HG03196 (cell line): ENCODE results near the gene SPAG9.
"Not testable (repeated sequence)": the region's sequence is repeated elsewhere in the genome, so short reads cannot be mapped to it uniquely, and the experiment has no call there.

Experiments used
- ATAC-seq: cut with Tn5 transposase; IDR thresholded peaks from one replicate; pipeline ENCODE4 v1.9.1; 2021; ENCODE audit not compliant: unreplicated experiment

SPAG9 gene

GRCh38 chr17:51133365-51133764 lies 12.7 kb upstream of the SPAG9 start:
- no peak for ATAC-seq

GRCh38 chr17:51132964-51133319 lies 12.3 kb upstream of the SPAG9 start:
- ATAC-seq: peak; percentile 75

GRCh38 chr17:51128076-51128475 lies 7.4 kb upstream of the SPAG9 start:
- ATAC-seq: no peak

- ATAC-seq: no peak
Observed at GRCh38 chr17:51124640-51125503, 4.2 kb upstream of the SPAG9 start.

- ATAC-seq: not testable (repeated sequence)
Observed at GRCh38 chr17:51122473-51123115, 1.9 kb upstream of the SPAG9 start.

GRCh38 chr17:51121620-51122472 lies 1.2 kb upstream of the SPAG9 start:
- peak; percentile 42 for ATAC-seq

GRCh38 chr17:51120357-51120738 lies 320 bp downstream of the SPAG9 start:
- ATAC-seq: peak; percentile 26

- ATAC-seq: peak; percentile 28
Observed at GRCh38 chr17:51119415-51120356, 982 bp downstream of the SPAG9 start.

GRCh38 chr17:51118330-51119195 lies 2.1 kb downstream of the SPAG9 start:
- ATAC-seq: no peak

- ATAC-seq: no peak
Observed at GRCh38 chr17:51115179-51115578, 5.5 kb downstream of the SPAG9 start.

GRCh38 chr17:51112303-51113222 lies 8.1 kb downstream of the SPAG9 start:
- not testable (repeated sequence) for ATAC-seq

GRCh38 chr17:51107778-51108177 lies 12.9 kb downstream of the SPAG9 start:
- ATAC-seq: no peak

- no peak for ATAC-seq
Observed at GRCh38 chr17:51103451-51103850, 17.2 kb downstream of the SPAG9 start.

- ATAC-seq: no peak
Observed at GRCh38 chr17:51103050-51103449, 17.6 kb downstream of the SPAG9 start.

- ATAC-seq: no peak
Observed at GRCh38 chr17:51097708-51098446, 22.8 kb downstream of the SPAG9 start.

- no peak for ATAC-seq
Observed at GRCh38 chr17:51091635-51092034, 29.0 kb downstream of the SPAG9 start.

- ATAC-seq: not testable (repeated sequence)
Observed at GRCh38 chr17:51088868-51089267, 31.8 kb downstream of the SPAG9 start.

- no peak for ATAC-seq
Observed at GRCh38 chr17:51088287-51088686, 32.4 kb downstream of the SPAG9 start.
